A673 (cell line): Measurements from ENCODE around the gene REXO1. TPM values are rescaled to one million over a fixed set of nuclear protein-coding genes. Genes with fewer than 3 reads are reported as not detected.

Experiments
- BruUV-seq: library from RNA; stranded (reverse); fragments of 400-500 nt; replicated peaks from 2 replicates; lab custom pipeline; 2021; lab: Mats Ljungman, UMichigan
- CTCF ChIA-PET: fragments of 300-600 bp; sonication (Branson Sonifier 250); formaldehyde crosslinking; loops from one replicate; lab custom pipeline; 2022; ENCODE audit warnings: antibody characterized with exemption; lab: Charles Lee
- POLR2A ChIA-PET: fragments of 300-600 bp; sonication (Branson Sonifier 250); formaldehyde crosslinking; loops from one replicate; lab custom pipeline; 2022; ENCODE audit warnings: antibody characterized with exemption; ENCODE audit not compliant: low non-redundant PET; lab: Charles Lee
- DNase-seq: peaks from one replicate; pipeline ENCODE4 v3.0.0-alpha.2; 2015; ENCODE audit warnings: low spot score
- H3K27ac ChIP-seq: fragments of 200-600 bp; sonication (generic); 2 replicates; pipeline ENCODE4 v1.5.1; 2016; ENCODE audit warnings: mixed run types, low read depth, mild to moderate bottlenecking, mixed read lengths, antibody characterized with exemption, low read length; ENCODE audit not compliant: poor library complexity, severe bottlenecking
- H3K27me3 ChIP-seq: fragments of 200-600 bp; sonication (generic); replicated peaks from 2 replicates; pipeline ENCODE4 v1.6.1; 2017; ENCODE audit warnings: mixed run types, low read depth, mild to moderate bottlenecking, mixed read lengths, antibody characterized with exemption, low read length; ENCODE audit not compliant: insufficient read depth, poor library complexity
- H3K36me3 ChIP-seq: fragments of 200-600 bp; sonication (generic); 2 replicates; pipeline ENCODE4 v1.6.1; 2016; ENCODE audit warnings: mixed run types, mild to moderate bottlenecking, mixed read lengths, antibody characterized with exemption, low read length; ENCODE audit not compliant: insufficient read depth, poor library complexity, severe bottlenecking
- H3K4me1 ChIP-seq: fragments of 200-600 bp; sonication (generic); 2 replicates; pipeline ENCODE4 v1.6.1; 2017; ENCODE audit warnings: mixed run types, mild to moderate bottlenecking, mixed read lengths, antibody characterized with exemption, low read length; ENCODE audit not compliant: insufficient read depth, poor library complexity, severe bottlenecking
- H3K4me3 ChIP-seq: fragments of 200-600 bp; sonication (generic); 2 replicates; pipeline ENCODE4 v1.5.1; 2016; ENCODE audit warnings: low read depth, mixed run types, mild to moderate bottlenecking, mixed read lengths, low read length; ENCODE audit not compliant: poor library complexity, severe bottlenecking
- H3K9me3 ChIP-seq: fragments of 200-600 bp; sonication (generic); 2 replicates; pipeline ENCODE4 v1.6.1; 2016; ENCODE audit warnings: mixed run types, low read depth, mild to moderate bottlenecking, mixed read lengths, antibody characterized with exemption, low read length; ENCODE audit not compliant: poor library complexity, severe bottlenecking
- CTCF ChIP-seq: fragments of 300-800, 200-600 bp; sonication (generic); conservative IDR thresholded peaks from 2 replicates; pipeline ENCODE4 v1.5.1; 2017; ENCODE audit warnings: low read depth, mild to moderate bottlenecking, antibody characterized with exemption, low read length, moderate library complexity, mixed read lengths
- EZH2 ChIP-seq: fragments of 200-600 bp; sonication (generic); IDR thresholded peaks from 2 replicates; pipeline ENCODE4 v1.6.1; 2017; ENCODE audit warnings: borderline replicate concordance, low read depth, mild to moderate bottlenecking, mixed read lengths, antibody characterized with exemption, low read length; ENCODE audit not compliant: poor library complexity, severe bottlenecking
- intact Hi-C: fragments of 100-400 bp; cut with micrococcal nuclease; formaldehyde crosslinking; loops from one replicate; pipeline ENCODE4 v1.10.0; 2022; ENCODE audit not compliant: unreplicated experiment
- total RNA-seq: library from RNA; stranded (reverse); gene quantifications from 2 replicates; pipeline ENCODE4 v1.2.3, GENCODE V29; 2021

The REXO1 gene
- total RNA-seq, 1 experiment from 2014 or later: 53.0 TPM

DNA sequence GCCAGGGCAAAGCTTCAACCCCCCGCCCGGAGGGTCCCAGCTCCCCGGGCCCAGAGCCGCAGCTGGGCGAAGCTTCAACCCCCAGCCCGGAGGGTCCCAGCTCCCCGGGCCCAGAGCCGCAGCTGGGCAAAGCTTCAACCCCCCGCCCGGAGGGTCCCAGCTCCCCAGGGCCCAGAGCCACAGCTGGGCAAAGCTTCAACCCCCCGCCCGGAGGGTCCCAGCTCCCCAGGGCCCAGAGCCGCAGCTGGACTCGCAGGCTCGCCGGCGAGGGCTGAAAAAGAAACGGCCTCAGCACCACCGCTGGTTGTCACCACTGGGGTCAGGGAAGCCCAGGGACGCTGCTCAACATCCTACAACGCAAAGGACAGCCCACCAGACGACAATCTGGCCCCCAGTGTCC, 5.2 kb downstream of the REXO1 start:
- Histone ChIP-seq H3K4me3 (no peak overlapping the region), H3K9me3 (no peaks in the 10 kb centered on the region), H3K27ac (no peak overlapping the region), H3K36me3 (peaks cover 3% of the 10 kb centered on the region), H3K4me1 (peaks cover 13% of the 10 kb centered on the region), H3K27me3 (no peaks in the 10 kb centered on the region)
- BruUV-seq: no TSS peak
- no peak for TF ChIP-seq CTCF
- TF ChIP-seq EZH2: no peak
- CTCF ChIA-PET: no interaction called here
- POLR2A ChIA-PET: interaction anchor here (0.6 kb wide), 1 partner anchor 115 kb away, joined by 3 read pairs; no protein-coding TSS in a partner anchor
- intact Hi-C loops: no loop called here
- DNase-seq: no peak

GRCh38 chr19:1841209-1841924, 6.9 kb downstream of the REXO1 start:
- Histone ChIP-seq H3K36me3 (peaks cover 3% of the 10 kb centered on the region), H3K27me3 (no peaks in the 10 kb centered on the region), H3K9me3 (no peaks in the 10 kb centered on the region), H3K4me3 (no peak overlapping the region), H3K27ac (no peak overlapping the region), H3K4me1 (peaks cover 2% of the 10 kb centered on the region)
- intact Hi-C loops: no loop called here
- CTCF ChIA-PET: no interaction called here
- BruUV-seq: no TSS peak
- TF ChIP-seq CTCF: no peak
- DNase-seq: no peak
- POLR2A ChIA-PET: no interaction called here

GRCh38 chr19:1840541-1841115, 7.7 kb downstream of the REXO1 start:
- ChIA-PET POLR2A (no interaction called here), CTCF (no interaction called here)
- no peaks in the 10 kb centered on the region for H3K4me1 ChIP-seq
- intact Hi-C loops: no loop called here
- TF ChIP-seq EZH2 (no peak), CTCF (no peak)
- no peak for DNase-seq
- peaks cover 3% of the 10 kb centered on the region for H3K36me3 ChIP-seq
- no peak overlapping the region for H3K4me3 ChIP-seq
- no peak overlapping the region for H3K27ac ChIP-seq
- H3K27me3 ChIP-seq: no peaks in the 10 kb centered on the region
- no peaks in the 10 kb centered on the region for H3K9me3 ChIP-seq
- BruUV-seq: no TSS peak
